DOHH2 (cell line): ENCODE data around the gene DCP1B.

Experiments used
- H3F3A ChIP-seq: fragments of 200-600 bp; sonication (generic), shearing (Covaris generic); 2 replicates; pipeline ENCODE4 v1.6.0; 2016; ENCODE audit warnings: antibody characterized with exemption, mild to moderate bottlenecking; ENCODE audit not compliant: control insufficient read depth, insufficient read depth
- H3K27ac ChIP-seq: fragments of 200-600 bp; sonication (generic); 2 replicates; pipeline ENCODE4 v1.5.1; 2014; ENCODE audit warnings: low read depth, mild to moderate bottlenecking, low read length, moderate library complexity
- H3K27me3 ChIP-seq: fragments of 200-600 bp; sonication (generic); 2 replicates; pipeline ENCODE4 v1.6.1; 2014; ENCODE audit warnings: mild to moderate bottlenecking, low read length, mixed read lengths; ENCODE audit not compliant: control insufficient read depth
- H3K36me3 ChIP-seq: fragments of 200-600 bp; sonication (generic); 2 replicates; pipeline ENCODE4 v1.6.1; 2014; ENCODE audit warnings: mild to moderate bottlenecking, low read length, moderate library complexity, mixed read lengths; ENCODE audit not compliant: control insufficient read depth
- H3K4me1 ChIP-seq: fragments of 200-600 bp; sonication (generic); 2 replicates; pipeline ENCODE4 v1.6.1; 2014; ENCODE audit warnings: mild to moderate bottlenecking, low read length, mixed read lengths; ENCODE audit not compliant: control insufficient read depth
- H3K4me2 ChIP-seq: fragments of 200-600 bp; sonication (generic); 2 replicates; pipeline ENCODE4 v1.6.0; 2014; ENCODE audit warnings: mild to moderate bottlenecking, low read length, moderate library complexity
- H3K4me3 ChIP-seq: fragments of 200-600 bp; sonication (generic); 2 replicates; pipeline ENCODE4 v1.5.1; 2014; ENCODE audit warnings: mild to moderate bottlenecking, low read length, mixed read lengths
- H3K79me2 ChIP-seq: fragments of 200-600 bp; sonication (generic); 2 replicates; pipeline ENCODE4 v1.6.1; 2014; ENCODE audit warnings: mild to moderate bottlenecking, low read length, mixed read lengths; ENCODE audit not compliant: control insufficient read depth
- H3K9me2 ChIP-seq: fragments of 200-600 bp; sonication (generic); replicated peaks from 2 replicates; pipeline ENCODE4 v1.6.1; 2014; ENCODE audit warnings: mild to moderate bottlenecking, low read length, mixed read lengths; ENCODE audit not compliant: control insufficient read depth
- H3K9me3 ChIP-seq: fragments of 200-600 bp; sonication (generic); 2 replicates; pipeline ENCODE4 v1.6.1; 2014; ENCODE audit warnings: antibody characterized with exemption, low read length, mixed read lengths; ENCODE audit not compliant: control insufficient read depth, insufficient read depth
- H4K20me1 ChIP-seq: fragments of 200-600 bp; sonication (generic); 2 replicates; pipeline ENCODE4 v1.6.0; 2014; ENCODE audit warnings: low read depth, mild to moderate bottlenecking, antibody characterized with exemption, low read length, moderate library complexity; ENCODE audit not compliant: control insufficient read depth, insufficient read depth
- CTCF ChIP-seq: fragments of 200-600 bp; sonication (generic); IDR thresholded peaks from one replicate; pipeline ENCODE4 v1.5.1; 2014; ENCODE audit warnings: antibody characterized with exemption, mild to moderate bottlenecking, low read depth, low read length; ENCODE audit not compliant: poor library complexity, severe bottlenecking
- EZH2phosphoT487 ChIP-seq: fragments of 200-600 bp; sonication (generic); IDR thresholded peaks from 2 replicates; pipeline ENCODE4 v1.6.1; 2017; ENCODE audit warnings: borderline replicate concordance, mild to moderate bottlenecking, antibody characterized with exemption, low read length, moderate library complexity, mixed read lengths

Gene DCP1B

GRCh38 chr12:2029851-2030250 lies 25.6 kb upstream of the DCP1B start:
- H4K20me1 ChIP-seq = no peaks in the 10 kb centered on the region
- no peak overlapping the region for H3K4me2 ChIP-seq
- H3K27me3 ChIP-seq = peaks cover 83% of the 10 kb centered on the region
- H3K4me3 ChIP-seq = no peak overlapping the region
- H3K9me2 ChIP-seq = no peaks in the 10 kb centered on the region
- H3K9me3 ChIP-seq = no peaks in the 10 kb centered on the region
- H3K4me1 ChIP-seq = peaks cover 5% of the 10 kb centered on the region
- no peaks in the 10 kb centered on the region for H3K36me3 ChIP-seq
- TF ChIP-seq CTCF (no peak), EZH2phosphoT487 (no peak)
- H3K27ac ChIP-seq = no peak overlapping the region
- no peaks in the 10 kb centered on the region for H3K79me2 ChIP-seq
- no peaks in the 10 kb centered on the region for H3F3A ChIP-seq

- Histone ChIP-seq H3K36me3 (no peaks in the 10 kb centered on the region), H4K20me1 (no peaks in the 10 kb centered on the region), H3K27ac (no peak overlapping the region), H3K27me3 (peaks cover 71% of the 10 kb centered on the region), H3K9me2 (no peaks in the 10 kb centered on the region), H3K4me2 (no peak overlapping the region), H3F3A (no peaks in the 10 kb centered on the region), H3K4me3 (no peak overlapping the region), H3K79me2 (no peaks in the 10 kb centered on the region), H3K4me1 (no peaks in the 10 kb centered on the region), H3K9me3 (no peaks in the 10 kb centered on the region)
- TF ChIP-seq CTCF (no peak), EZH2phosphoT487 (no peak)
Observed at GRCh38 chr12:2027351-2027750, 23.1 kb upstream of the DCP1B start.

- no peaks in the 10 kb centered on the region for H3K9me3 ChIP-seq
- H3K79me2 ChIP-seq = no peaks in the 10 kb centered on the region
- no peak overlapping the region for H3K4me2 ChIP-seq
- no peak overlapping the region for H3K4me3 ChIP-seq
- H3K9me2 ChIP-seq = no peaks in the 10 kb centered on the region
- no peaks in the 10 kb centered on the region for H3K36me3 ChIP-seq
- TF ChIP-seq EZH2phosphoT487 (no peak), CTCF (no peak)
- H3K27me3 ChIP-seq = peaks cover 46% of the 10 kb centered on the region
- H3K27ac ChIP-seq = no peak overlapping the region
- H3F3A ChIP-seq = no peaks in the 10 kb centered on the region
- H4K20me1 ChIP-seq = no peaks in the 10 kb centered on the region
- H3K4me1 ChIP-seq = no peaks in the 10 kb centered on the region
Observed at GRCh38 chr12:2023365-2023764, 19.1 kb upstream of the DCP1B start.

GRCh38 chr12:2020511-2020910 lies 16.3 kb upstream of the DCP1B start:
- TF ChIP-seq CTCF (no peak), EZH2phosphoT487 (no peak)
- H3K4me3 ChIP-seq = no peak overlapping the region
- no peaks in the 10 kb centered on the region for H3K36me3 ChIP-seq
- no peaks in the 10 kb centered on the region for H4K20me1 ChIP-seq
- no peak overlapping the region for H3K27ac ChIP-seq
- H3K9me2 ChIP-seq = no peaks in the 10 kb centered on the region
- no peaks in the 10 kb centered on the region for H3K79me2 ChIP-seq
- no peak overlapping the region for H3K4me2 ChIP-seq
- no peaks in the 10 kb centered on the region for H3K9me3 ChIP-seq
- H3K27me3 ChIP-seq = peaks cover 20% of the 10 kb centered on the region
- no peaks in the 10 kb centered on the region for H3F3A ChIP-seq
- H3K4me1 ChIP-seq = no peaks in the 10 kb centered on the region
